D721Med (cell line): Measurements from ENCODE around the gene SLC46A2.

Experiments
- DNase-seq: peaks from one replicate; pipeline ENCODE4 v3.0.0; 2011; ENCODE audit warnings: low spot score; ENCODE audit not compliant: insufficient read length
- FAIRE-seq: peaks from 2 replicates; lab custom pipeline; 2011; peaks lifted over from hg19 to GRCh38; lab: Jason Lieb, UNC
- TF ChIP-seq, protein P1 (sequence below): IDR thresholded peaks from 2 replicates; pipeline ENCODE4 v1.5.1; 2012; ENCODE audit warnings: mild to moderate bottlenecking, control low read depth; ENCODE audit not compliant: insufficient read depth; ENCODE audit errors: missing control alignments

SLC46A2 gene

DNA sequence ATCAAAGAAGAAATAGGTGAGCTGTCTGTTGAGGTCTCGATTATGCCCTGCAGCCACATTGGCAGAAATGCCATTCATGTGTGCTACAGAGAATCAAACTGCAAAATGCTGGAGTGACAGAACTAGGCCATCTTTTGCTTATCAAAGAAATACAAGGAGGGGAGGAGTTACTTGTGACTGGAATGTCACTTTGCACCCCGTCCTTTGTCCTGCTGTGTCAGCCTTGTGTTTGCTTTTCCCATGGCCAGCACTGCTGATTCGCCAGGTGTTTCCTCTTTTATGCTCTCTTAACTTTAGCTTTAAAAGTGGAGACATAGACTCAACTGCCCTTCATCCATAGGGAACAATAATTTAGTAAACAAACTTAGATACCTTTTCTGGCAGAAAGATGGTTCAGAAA, 54.3 kb downstream of the SLC46A2 start:
- FAIRE-seq (no peak), DNase-seq (no peak)
- TF ChIP-seq, protein P1, sequence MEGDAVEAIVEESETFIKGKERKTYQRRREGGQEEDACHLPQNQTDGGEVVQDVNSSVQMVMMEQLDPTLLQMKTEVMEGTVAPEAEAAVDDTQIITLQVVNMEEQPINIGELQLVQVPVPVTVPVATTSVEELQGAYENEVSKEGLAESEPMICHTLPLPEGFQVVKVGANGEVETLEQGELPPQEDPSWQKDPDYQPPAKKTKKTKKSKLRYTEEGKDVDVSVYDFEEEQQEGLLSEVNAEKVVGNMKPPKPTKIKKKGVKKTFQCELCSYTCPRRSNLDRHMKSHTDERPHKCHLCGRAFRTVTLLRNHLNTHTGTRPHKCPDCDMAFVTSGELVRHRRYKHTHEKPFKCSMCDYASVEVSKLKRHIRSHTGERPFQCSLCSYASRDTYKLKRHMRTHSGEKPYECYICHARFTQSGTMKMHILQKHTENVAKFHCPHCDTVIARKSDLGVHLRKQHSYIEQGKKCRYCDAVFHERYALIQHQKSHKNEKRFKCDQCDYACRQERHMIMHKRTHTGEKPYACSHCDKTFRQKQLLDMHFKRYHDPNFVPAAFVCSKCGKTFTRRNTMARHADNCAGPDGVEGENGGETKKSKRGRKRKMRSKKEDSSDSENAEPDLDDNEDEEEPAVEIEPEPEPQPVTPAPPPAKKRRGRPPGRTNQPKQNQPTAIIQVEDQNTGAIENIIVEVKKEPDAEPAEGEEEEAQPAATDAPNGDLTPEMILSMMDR = no peak

DNA sequence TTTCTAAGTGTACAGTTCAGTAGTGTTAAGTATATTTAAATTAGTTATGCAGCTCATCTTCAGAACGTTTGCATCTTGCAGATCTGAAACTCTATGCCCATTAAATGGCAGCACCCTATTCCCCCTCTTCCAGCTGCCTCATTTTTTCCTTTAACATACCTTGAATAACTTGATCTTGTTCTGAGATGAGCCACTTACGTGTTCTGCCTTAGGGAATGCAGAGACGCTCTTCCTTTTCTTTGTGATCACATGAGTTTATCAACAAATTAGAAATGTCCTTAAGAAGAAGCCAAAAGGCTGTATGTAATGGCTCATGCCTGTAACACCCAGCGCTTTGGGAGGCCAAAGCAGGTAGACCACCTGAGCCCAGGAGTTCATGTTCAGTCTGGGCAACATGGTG, 57.6 kb downstream of the SLC46A2 start:
- TF ChIP-seq, protein P1 = no peak
- DNase-seq (no peak), FAIRE-seq (no peak)

- no peak for DNase-seq
- no peak for FAIRE-seq
- TF ChIP-seq, protein P1 = no peak
Observed at GRCh38 chr9:112831969-112832368, 58.7 kb downstream of the SLC46A2 start.

DNA sequence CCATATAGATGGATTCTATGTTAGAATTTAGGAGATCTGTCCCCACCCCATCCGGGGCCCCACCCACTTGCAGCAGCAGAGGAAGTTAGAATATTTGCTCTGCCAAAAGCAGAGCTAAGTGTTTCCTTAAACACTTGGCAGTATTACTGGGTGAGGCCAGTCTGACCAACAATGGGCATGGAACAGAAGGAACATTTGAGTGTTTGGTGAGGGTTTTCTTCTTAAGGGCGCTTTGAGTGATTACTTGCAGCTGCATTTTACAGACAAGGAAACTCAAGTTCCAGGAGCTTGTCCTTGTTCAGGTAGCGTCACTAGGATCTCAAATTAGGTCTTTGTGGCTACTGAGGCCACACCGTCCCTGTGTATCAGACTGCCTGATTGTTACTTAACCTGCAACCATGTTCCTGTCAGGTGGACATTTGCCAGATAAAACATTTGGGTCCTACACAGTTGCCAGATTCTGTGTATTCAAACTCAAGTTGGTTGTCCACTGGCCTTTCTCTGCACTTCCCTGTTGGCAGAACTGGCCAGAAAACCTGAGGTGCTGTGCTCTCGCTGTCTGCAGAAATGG, 59.3 kb downstream of the SLC46A2 start:
- DNase-seq (no peak), FAIRE-seq (no peak)
- TF ChIP-seq, protein P1 = no peak
